Activated naive CD8-positive, alpha-beta T cell treated with anti-CD3 and anti-CD28 coated beads, Interleukin-2, amount 50 U/mL, for 24 hours (primary cell): ENCODE results near the gene SKA2.
"Not testable (repeated sequence)": the region's sequence is repeated elsewhere in the genome, so short reads cannot be mapped to it uniquely, and the experiment has no call there.

Experiments used
- ATAC-seq: fragments of 150-1000 bp; cut with Tn5 transposase; one replicate; pipeline ENCODE4 v1.10.0; 2021
- DNase-seq: peaks from one replicate; pipeline ENCODE4 v3.0.0; 2021
- H3K27ac Mint-ChIP-seq: one replicate; pipeline ENCODE4 v1.8.0; 2021; ENCODE audit warnings: mild to moderate bottlenecking, mixed read lengths
- H3K27me3 Mint-ChIP-seq: one replicate; pipeline ENCODE4 v1.8.0; 2021; ENCODE audit warnings: mixed read lengths
- H3K36me3 Mint-ChIP-seq: one replicate; pipeline ENCODE4 v1.8.0; 2021; ENCODE audit warnings: low read depth, mixed read lengths
- H3K4me1 Mint-ChIP-seq: one replicate; pipeline ENCODE4 v1.8.0; 2021; ENCODE audit warnings: mixed read lengths
- H3K4me3 Mint-ChIP-seq: one replicate; pipeline ENCODE4 v1.8.0; 2021; ENCODE audit warnings: mild to moderate bottlenecking, moderate library complexity, mixed read lengths
- H3K9me3 Mint-ChIP-seq: one replicate; pipeline ENCODE4 v1.8.0; 2021; ENCODE audit warnings: mixed read lengths

Gene SKA2, protein sequence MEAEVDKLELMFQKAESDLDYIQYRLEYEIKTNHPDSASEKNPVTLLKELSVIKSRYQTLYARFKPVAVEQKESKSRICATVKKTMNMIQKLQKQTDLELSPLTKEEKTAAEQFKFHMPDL

GRCh38 chr17:59154721-59155438 lies at the start of gene SKA2:
TSS of gene SKA2 (minus strand) at chr17:59155186. CDS start at chr17:59155163, 23 bp downstream.
- no peaks in the 10 kb centered on the region for H3K27me3 Mint-ChIP-seq
- peak; percentile 94 for DNase-seq
- peaks cover 23% of the 10 kb centered on the region for H3K4me1 Mint-ChIP-seq
- H3K9me3 Mint-ChIP-seq = no peaks in the 10 kb centered on the region
- ATAC-seq = peak; percentile 81
- peaks cover 5% of the 10 kb centered on the region for H3K36me3 Mint-ChIP-seq
- H3K4me3 Mint-ChIP-seq = no peak within 1 kb of the TSS
- H3K27ac Mint-ChIP-seq = no peak within 1 kb of the TSS

- Mint-ChIP-seq H3K36me3 (peaks cover 7% of the 10 kb centered on the region), H3K4me1 (no peaks in the 10 kb centered on the region), H3K27me3 (no peaks in the 10 kb centered on the region), H3K9me3 (no peaks in the 10 kb centered on the region), H3K4me3 (no peak overlapping the region), H3K27ac (no peak overlapping the region)
- no peak for DNase-seq
- ATAC-seq = no peak
These were observed 47.3 kb upstream of the SKA2 start for GRCh38 chr17:59202320-59202719.

- H3K27me3 Mint-ChIP-seq = no peaks in the 10 kb centered on the region
- no peaks in the 10 kb centered on the region for H3K4me1 Mint-ChIP-seq
- H3K36me3 Mint-ChIP-seq = peaks cover 13% of the 10 kb centered on the region
- no peaks in the 10 kb centered on the region for H3K9me3 Mint-ChIP-seq
- ATAC-seq (no peak), DNase-seq (no peak)
- H3K27ac Mint-ChIP-seq = no peak overlapping the region
- H3K4me3 Mint-ChIP-seq = no peak overlapping the region
These were observed 44.4 kb upstream of the SKA2 start for GRCh38 chr17:59199398-59199797.

DNA sequence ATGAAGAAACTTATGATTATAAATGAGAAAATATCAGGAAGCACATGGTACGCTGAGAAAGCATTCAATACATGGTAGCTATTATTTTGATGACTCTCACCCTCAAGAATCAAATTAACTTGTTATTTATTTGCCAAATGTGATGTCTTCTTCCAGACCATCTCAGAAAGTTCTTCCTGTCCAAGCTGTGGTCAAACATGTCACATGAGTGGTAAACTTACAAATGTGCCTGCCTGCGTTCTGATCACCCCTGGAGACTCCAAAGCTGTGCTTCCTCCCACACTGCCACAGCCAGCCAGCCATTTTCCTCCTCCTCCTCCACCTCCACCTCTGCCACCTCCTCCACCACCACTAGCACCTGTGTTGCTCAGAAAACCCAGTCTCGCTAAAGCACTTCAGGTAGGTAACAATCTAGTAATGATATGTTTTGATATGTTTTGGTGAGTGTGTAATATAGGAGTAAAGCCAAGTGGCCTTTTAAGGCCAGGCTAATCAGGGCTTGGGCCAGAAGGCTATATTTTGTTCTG lies 38.4 kb upstream of the SKA2 start:
- DNase-seq (no peak), ATAC-seq (no peak)
- no peaks in the 10 kb centered on the region for H3K27me3 Mint-ChIP-seq
- no peak overlapping the region for H3K27ac Mint-ChIP-seq
- peaks cover 30% of the 10 kb centered on the region for H3K36me3 Mint-ChIP-seq
- no peaks in the 10 kb centered on the region for H3K9me3 Mint-ChIP-seq
- no peak overlapping the region for H3K4me3 Mint-ChIP-seq
- H3K4me1 Mint-ChIP-seq = no peaks in the 10 kb centered on the region

DNA sequence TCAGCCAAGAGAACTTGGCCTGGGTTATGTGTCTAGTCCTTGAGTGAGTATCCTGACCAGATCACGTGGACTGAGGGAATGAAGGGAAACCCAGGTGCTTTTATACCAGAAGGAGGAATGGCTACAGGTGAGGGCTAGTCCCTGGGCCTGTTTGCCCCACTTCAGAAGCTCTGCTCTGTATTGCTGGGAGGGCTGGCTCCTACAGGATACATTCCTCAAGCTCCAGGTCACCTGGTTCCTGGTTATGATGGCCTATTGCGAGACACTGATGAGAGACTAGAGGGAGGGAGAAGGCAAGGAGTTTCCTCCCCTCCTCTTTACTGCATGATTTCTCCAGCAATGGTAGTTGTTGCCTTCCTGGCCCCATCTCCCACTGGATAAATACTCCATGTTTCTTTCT lies 35.8 kb upstream of the SKA2 start:
- no peak for DNase-seq
- no peaks in the 10 kb centered on the region for H3K27me3 Mint-ChIP-seq
- peaks cover 30% of the 10 kb centered on the region for H3K36me3 Mint-ChIP-seq
- no peaks in the 10 kb centered on the region for H3K9me3 Mint-ChIP-seq
- no peaks in the 10 kb centered on the region for H3K4me1 Mint-ChIP-seq
- no peak overlapping the region for H3K27ac Mint-ChIP-seq
- no peak overlapping the region for H3K4me3 Mint-ChIP-seq
- no peak for ATAC-seq

GRCh38 chr17:59186850-59187249 lies 31.9 kb upstream of the SKA2 start:
- no peaks in the 10 kb centered on the region for H3K9me3 Mint-ChIP-seq
- no peak overlapping the region for H3K27ac Mint-ChIP-seq
- H3K4me3 Mint-ChIP-seq = no peak overlapping the region
- H3K27me3 Mint-ChIP-seq = no peaks in the 10 kb centered on the region
- H3K4me1 Mint-ChIP-seq = no peaks in the 10 kb centered on the region
- H3K36me3 Mint-ChIP-seq = peaks cover 18% of the 10 kb centered on the region
- ATAC-seq = no peak
- DNase-seq = no peak

- DNase-seq = no peak
- no peak for ATAC-seq
- H3K27ac Mint-ChIP-seq = no peak overlapping the region
- H3K4me3 Mint-ChIP-seq = no peak overlapping the region
- no peaks in the 10 kb centered on the region for H3K27me3 Mint-ChIP-seq
- H3K9me3 Mint-ChIP-seq = no peaks in the 10 kb centered on the region
- no peaks in the 10 kb centered on the region for H3K4me1 Mint-ChIP-seq
- H3K36me3 Mint-ChIP-seq = peaks cover 13% of the 10 kb centered on the region
These were observed 31.0 kb upstream of the SKA2 start for GRCh38 chr17:59185997-59186396.

- ATAC-seq (no peak), DNase-seq (no peak)
- no peak overlapping the region for H3K4me3 Mint-ChIP-seq
- H3K36me3 Mint-ChIP-seq = peaks cover 8% of the 10 kb centered on the region
- no peak overlapping the region for H3K27ac Mint-ChIP-seq
- H3K27me3 Mint-ChIP-seq = no peaks in the 10 kb centered on the region
- no peaks in the 10 kb centered on the region for H3K4me1 Mint-ChIP-seq
- no peaks in the 10 kb centered on the region for H3K9me3 Mint-ChIP-seq
These were observed 26.5 kb upstream of the SKA2 start for GRCh38 chr17:59181481-59181880.

- H3K27me3 Mint-ChIP-seq = no peaks in the 10 kb centered on the region
- peaks cover 6% of the 10 kb centered on the region for H3K36me3 Mint-ChIP-seq
- H3K27ac Mint-ChIP-seq = no peak overlapping the region
- no peak for DNase-seq
- H3K4me3 Mint-ChIP-seq = no peak overlapping the region
- ATAC-seq = no peak
- H3K4me1 Mint-ChIP-seq = no peaks in the 10 kb centered on the region
- no peaks in the 10 kb centered on the region for H3K9me3 Mint-ChIP-seq
These were observed 25.6 kb upstream of the SKA2 start for GRCh38 chr17:59180626-59181025.

GRCh38 chr17:59179601-59180000 lies 24.6 kb upstream of the SKA2 start:
- not testable (repeated sequence) for H3K4me1 Mint-ChIP-seq, H3K9me3 Mint-ChIP-seq, H3K27me3 Mint-ChIP-seq, H3K4me3 Mint-ChIP-seq, DNase-seq, ATAC-seq, H3K36me3 Mint-ChIP-seq, H3K27ac Mint-ChIP-seq

- no peak for ATAC-seq
- H3K27ac Mint-ChIP-seq = no peak overlapping the region
- H3K4me1 Mint-ChIP-seq = no peaks in the 10 kb centered on the region
- H3K36me3 Mint-ChIP-seq = peaks cover 5% of the 10 kb centered on the region
- H3K9me3 Mint-ChIP-seq = no peaks in the 10 kb centered on the region
- H3K27me3 Mint-ChIP-seq = no peaks in the 10 kb centered on the region
- no peak for DNase-seq
- H3K4me3 Mint-ChIP-seq = no peak overlapping the region
These were observed 23.4 kb upstream of the SKA2 start for GRCh38 chr17:59178266-59178985.

- H3K27ac Mint-ChIP-seq = no peak overlapping the region
- H3K27me3 Mint-ChIP-seq = no peaks in the 10 kb centered on the region
- DNase-seq (no peak), ATAC-seq (no peak)
- no peaks in the 10 kb centered on the region for H3K4me1 Mint-ChIP-seq
- no peaks in the 10 kb centered on the region for H3K9me3 Mint-ChIP-seq
- no peak overlapping the region for H3K4me3 Mint-ChIP-seq
- peaks cover 21% of the 10 kb centered on the region for H3K36me3 Mint-ChIP-seq
These were observed 20.1 kb upstream of the SKA2 start for GRCh38 chr17:59175076-59175475.

DNA sequence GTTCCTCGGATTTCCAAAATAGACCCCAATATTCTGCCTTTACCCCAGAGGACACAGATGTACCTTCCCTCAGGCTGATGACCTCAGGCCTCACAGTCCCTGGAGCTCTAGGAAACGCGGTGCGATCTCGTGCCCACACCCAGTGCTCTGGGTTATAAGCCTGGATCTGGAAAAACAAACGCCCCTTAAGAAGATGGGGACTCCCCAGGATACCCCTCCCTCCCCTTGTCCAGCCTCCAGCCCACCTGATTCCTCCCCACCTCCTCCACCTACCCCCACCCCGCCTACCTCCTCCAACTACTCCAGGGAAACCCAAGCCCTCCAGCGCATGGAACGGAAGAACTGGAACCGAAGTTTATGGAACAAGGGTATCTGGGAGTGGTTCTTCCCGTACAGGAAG lies 19.7 kb upstream of the SKA2 start:
- H3K27me3 Mint-ChIP-seq = no peaks in the 10 kb centered on the region
- no peaks in the 10 kb centered on the region for H3K4me1 Mint-ChIP-seq
- no peaks in the 10 kb centered on the region for H3K9me3 Mint-ChIP-seq
- H3K4me3 Mint-ChIP-seq = no peak overlapping the region
- H3K27ac Mint-ChIP-seq = no peak overlapping the region
- H3K36me3 Mint-ChIP-seq = peaks cover 21% of the 10 kb centered on the region
- DNase-seq = no peak
- no peak for ATAC-seq

GRCh38 chr17:59172436-59173004 lies 17.5 kb upstream of the SKA2 start:
- peaks cover 4% of the 10 kb centered on the region for H3K4me1 Mint-ChIP-seq
- no peaks in the 10 kb centered on the region for H3K9me3 Mint-ChIP-seq
- H3K27me3 Mint-ChIP-seq = no peaks in the 10 kb centered on the region
- peaks cover 20% of the 10 kb centered on the region for H3K36me3 Mint-ChIP-seq
- H3K4me3 Mint-ChIP-seq = no peak overlapping the region
- DNase-seq (no peak), ATAC-seq (no peak)
- no peak overlapping the region for H3K27ac Mint-ChIP-seq

GRCh38 chr17:59167571-59168001 lies 12.6 kb upstream of the SKA2 start:
- ATAC-seq = peak; percentile 15
- no peaks in the 10 kb centered on the region for H3K27me3 Mint-ChIP-seq

More at GRCh38 chr17:59167571-59168001, 12.6 kb upstream of the SKA2 start:
- Mint-ChIP-seq H3K36me3 (peaks cover 8% of the 10 kb centered on the region), H3K4me3 (no peak overlapping the region), H3K9me3 (no peaks in the 10 kb centered on the region), H3K27ac (no peak overlapping the region), H3K4me1 (peaks cover 9% of the 10 kb centered on the region)
- DNase-seq = no peak
